ENCODE measurements around the gene SGCE.

DNA sequence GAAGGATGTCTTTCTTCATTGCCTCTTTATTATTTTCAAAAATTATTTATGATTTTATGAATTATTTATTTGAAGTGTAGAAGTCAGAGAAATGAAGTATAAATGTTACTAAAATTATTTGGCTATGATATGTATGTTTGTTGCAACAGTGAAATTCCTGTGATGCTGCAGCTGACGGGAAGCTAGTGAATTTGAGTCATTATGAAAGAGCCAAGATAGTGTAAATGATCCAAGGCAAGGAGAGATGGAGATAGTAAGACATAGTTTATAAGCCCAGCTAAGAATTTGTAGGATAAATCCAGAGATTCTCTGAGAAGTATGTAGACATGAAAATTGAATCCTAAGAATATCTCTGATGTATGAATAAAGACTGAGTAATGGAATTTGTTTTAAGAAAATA lies 115.5 kb downstream of the SGCE start:
- TF ChIP-seq, protein P1, sequence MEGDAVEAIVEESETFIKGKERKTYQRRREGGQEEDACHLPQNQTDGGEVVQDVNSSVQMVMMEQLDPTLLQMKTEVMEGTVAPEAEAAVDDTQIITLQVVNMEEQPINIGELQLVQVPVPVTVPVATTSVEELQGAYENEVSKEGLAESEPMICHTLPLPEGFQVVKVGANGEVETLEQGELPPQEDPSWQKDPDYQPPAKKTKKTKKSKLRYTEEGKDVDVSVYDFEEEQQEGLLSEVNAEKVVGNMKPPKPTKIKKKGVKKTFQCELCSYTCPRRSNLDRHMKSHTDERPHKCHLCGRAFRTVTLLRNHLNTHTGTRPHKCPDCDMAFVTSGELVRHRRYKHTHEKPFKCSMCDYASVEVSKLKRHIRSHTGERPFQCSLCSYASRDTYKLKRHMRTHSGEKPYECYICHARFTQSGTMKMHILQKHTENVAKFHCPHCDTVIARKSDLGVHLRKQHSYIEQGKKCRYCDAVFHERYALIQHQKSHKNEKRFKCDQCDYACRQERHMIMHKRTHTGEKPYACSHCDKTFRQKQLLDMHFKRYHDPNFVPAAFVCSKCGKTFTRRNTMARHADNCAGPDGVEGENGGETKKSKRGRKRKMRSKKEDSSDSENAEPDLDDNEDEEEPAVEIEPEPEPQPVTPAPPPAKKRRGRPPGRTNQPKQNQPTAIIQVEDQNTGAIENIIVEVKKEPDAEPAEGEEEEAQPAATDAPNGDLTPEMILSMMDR (IDR thresholded peaks at IDR 0.05), result no peak
- no peak for TF ChIP-seq ZFX (IDR thresholded peaks at IDR 0.05; ENCODE audit: borderline replicate concordance)

Data from 22Rv1 (cell line).